HFF-Myc (cell line): ENCODE data around the gene TSHB.

Experiments used
- DNase-seq: peaks from one replicate; pipeline ENCODE4 v3.0.0-alpha.2; 2011; ENCODE audit warnings: low read depth; ENCODE audit errors: extremely low read depth
- H3K4me3 ChIP-seq: replicated peaks from 2 replicates; pipeline ENCODE4 v1.5.1; 2011; ENCODE audit warnings: low read depth, mild to moderate bottlenecking, control low read depth, low read length
- CTCF ChIP-seq: IDR thresholded peaks from 2 replicates; pipeline ENCODE4 v1.5.1; 2012; ENCODE audit warnings: mild to moderate bottlenecking, low read depth, low read length, control low read depth; ENCODE audit errors: missing control alignments

The TSHB gene

GRCh38 chr1:115073298-115074087 lies 43.9 kb downstream of the TSHB start:
- H3K4me3 ChIP-seq, result no peak overlapping the region
- no peak for TF ChIP-seq CTCF
- no peak for DNase-seq

- H3K4me3 ChIP-seq, result no peak overlapping the region
- no peak for DNase-seq
- no peak for TF ChIP-seq CTCF
Observed at GRCh38 chr1:115074839-115075534, 45.4 kb downstream of the TSHB start.

GRCh38 chr1:115076384-115076915 lies 46.8 kb downstream of the TSHB start:
- H3K4me3 ChIP-seq, result no peak overlapping the region
- no peak for DNase-seq
- no peak for TF ChIP-seq CTCF

GRCh38 chr1:115077286-115077983 lies 47.8 kb downstream of the TSHB start:
- no peak for DNase-seq
- no peak for TF ChIP-seq CTCF
- no peak overlapping the region for H3K4me3 ChIP-seq

- no peak for TF ChIP-seq CTCF
- H3K4me3 ChIP-seq, result no peak overlapping the region
- DNase-seq, result no peak
Observed at GRCh38 chr1:115077984-115078330, 48.3 kb downstream of the TSHB start.

- no peak overlapping the region for H3K4me3 ChIP-seq
- TF ChIP-seq CTCF, result no peak
- DNase-seq, result no peak
Observed at GRCh38 chr1:115078708-115079107, 49.1 kb downstream of the TSHB start.
